ENCODE data around the gene NPEPL1. TPM values are rescaled to one million over a fixed set of nuclear protein-coding genes. Genes with fewer than 3 reads are reported as not detected.
"Not testable (repeated sequence)": the region's sequence is repeated elsewhere in the genome, so short reads cannot be mapped to it uniquely, and the experiment has no call there.

Gene NPEPL1
- total RNA-seq, 2 donors from 2014 or later, result 14.7 to 20.6 TPM

DNA sequence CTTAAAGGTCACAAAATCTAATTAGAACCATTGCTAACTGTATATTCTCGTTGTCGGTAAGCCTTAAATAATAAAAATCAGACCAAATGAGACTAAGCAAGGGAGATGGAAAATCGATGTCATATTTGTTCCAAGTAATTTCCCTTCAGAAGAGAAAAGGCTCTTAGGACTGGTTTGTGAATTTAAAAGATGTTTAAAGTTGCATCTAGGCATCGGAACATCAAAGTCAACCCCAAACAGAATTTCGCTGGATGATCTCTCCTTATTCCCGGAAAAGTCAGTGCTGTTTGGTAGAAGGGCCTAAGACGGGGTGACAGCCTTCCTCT, 63.8 kb downstream of the NPEPL1 start:
- Histone ChIP-seq H3K27me3 (no peaks in the 10 kb centered on the region), H3K4me3 (no peak overlapping the region), H3K9ac (ENCODE audit: low read depth in 2 of 2, low read length in 2 of 2) (no peak overlapping the region), H3K36me3 (no peaks in the 10 kb centered on the region), H3K27ac (no peak overlapping the region), H3K4me1 (no peaks in the 10 kb centered on the region), H3K9me3 (no peaks in the 10 kb centered on the region)
- no peak for TF ChIP-seq CTCF (IDR thresholded peaks at IDR 0.05)
- no peak for DNase-seq
- intact Hi-C loops (cut with DNase I), result no loop called here

DNA sequence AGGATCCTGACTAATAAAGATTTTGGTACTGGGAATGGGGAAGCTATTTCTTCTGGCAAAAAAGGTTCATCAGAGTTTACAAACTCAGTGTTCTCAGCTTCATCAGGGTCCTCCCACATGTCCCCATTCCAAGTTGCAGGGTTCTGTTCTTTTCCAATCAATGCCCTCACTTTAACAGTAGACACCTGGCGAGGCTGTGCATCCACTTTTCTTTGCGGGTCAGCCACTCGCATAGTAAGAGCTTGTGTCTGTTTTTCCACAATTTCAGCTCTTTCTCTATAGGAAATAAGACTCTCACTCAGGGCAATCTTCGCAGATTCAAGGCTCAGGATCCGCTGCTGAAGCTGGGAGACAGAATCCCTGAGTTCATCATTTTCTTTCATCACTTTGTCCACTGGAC, 65.0 kb downstream of the NPEPL1 start:
- H3K9me3 ChIP-seq; H3K27ac ChIP-seq; H3K4me1 ChIP-seq; H3K4me3 ChIP-seq; DNase-seq; intact Hi-C loops (cut with DNase I); H3K36me3 ChIP-seq; H3K9ac ChIP-seq (ENCODE audit: low read depth in 2 of 2, low read length in 2 of 2); H3K27me3 ChIP-seq: not testable (repeated sequence)

DNA sequence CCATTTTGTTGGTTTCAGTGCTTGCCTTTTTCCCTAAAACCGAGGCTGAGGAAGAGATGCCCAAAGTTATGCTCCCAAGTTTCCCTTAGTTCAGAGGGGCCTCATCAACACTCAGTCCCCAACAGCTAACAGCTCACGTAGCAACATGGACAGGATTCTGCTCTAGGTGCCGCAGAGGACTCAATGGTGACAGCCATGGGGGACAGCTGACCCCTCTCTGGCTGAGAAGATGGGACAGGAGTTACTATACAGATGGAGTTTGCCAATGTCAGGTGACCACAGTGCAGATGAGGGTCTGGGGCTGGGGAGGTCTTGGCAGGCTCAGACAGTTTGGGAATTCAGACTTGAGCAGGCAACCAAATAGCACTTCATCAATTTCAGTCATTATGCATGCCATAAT, 67.3 kb downstream of the NPEPL1 start:
- TF ChIP-seq CTCF (IDR thresholded peaks at IDR 0.05), result no peak
- H3K36me3 ChIP-seq, result no peaks in the 10 kb centered on the region
- H3K9ac ChIP-seq (ENCODE audit: low read depth in 2 of 2, low read length in 2 of 2), result no peak overlapping the region
- H3K4me1 ChIP-seq, result no peaks in the 10 kb centered on the region
- no peaks in the 10 kb centered on the region for H3K9me3 ChIP-seq
- no peaks in the 10 kb centered on the region for H3K27me3 ChIP-seq
- no peak for DNase-seq
- H3K27ac ChIP-seq, result no peak overlapping the region
- intact Hi-C loops (cut with DNase I), result no loop called here
- no peak overlapping the region for H3K4me3 ChIP-seq

GRCh38 chr20:58760856-58761255, 68.3 kb downstream of the NPEPL1 start:
- TF ChIP-seq CTCF (IDR thresholded peaks at IDR 0.05), result no peak
- DNase-seq, result no peak
- intact Hi-C loops (cut with DNase I), result no loop called here
- H3K27me3 ChIP-seq, result no peaks in the 10 kb centered on the region
- H3K4me3 ChIP-seq, result no peak overlapping the region
- H3K27ac ChIP-seq, result no peak overlapping the region
- no peak overlapping the region for H3K9ac ChIP-seq (ENCODE audit: low read depth in 2 of 2, low read length in 2 of 2)
- no peaks in the 10 kb centered on the region for H3K9me3 ChIP-seq
- H3K4me1 ChIP-seq, result no peaks in the 10 kb centered on the region
- no peaks in the 10 kb centered on the region for H3K36me3 ChIP-seq

DNA sequence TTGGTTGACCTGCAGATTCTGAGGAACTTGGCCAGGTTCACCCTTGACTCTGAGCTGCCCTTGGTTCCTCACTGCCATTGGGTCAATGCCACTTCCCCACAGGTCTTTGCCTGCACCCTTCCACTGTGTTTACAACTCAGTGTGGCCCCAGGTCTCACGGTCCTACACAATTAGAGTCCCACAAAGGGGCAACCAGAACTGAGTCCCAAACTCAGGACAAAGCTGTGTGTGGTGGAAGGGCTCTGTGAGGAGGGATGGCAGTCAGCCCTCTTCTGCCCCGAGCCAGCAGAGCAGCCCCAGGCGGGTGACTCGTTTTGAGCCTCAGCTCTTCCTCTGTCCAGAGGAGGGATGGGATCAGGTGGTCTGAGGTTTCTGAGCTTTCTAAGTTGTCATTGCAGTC, 69.5 kb downstream of the NPEPL1 start:
- no peaks in the 10 kb centered on the region for H3K9me3 ChIP-seq
- no peak overlapping the region for H3K27ac ChIP-seq
- H3K9ac ChIP-seq (ENCODE audit: low read depth in 2 of 2, low read length in 2 of 2), result no peak overlapping the region
- no peak overlapping the region for H3K4me3 ChIP-seq
- no peaks in the 10 kb centered on the region for H3K27me3 ChIP-seq
- no peaks in the 10 kb centered on the region for H3K36me3 ChIP-seq
- no peak for DNase-seq
- intact Hi-C loops (cut with DNase I), result no loop called here
- no peaks in the 10 kb centered on the region for H3K4me1 ChIP-seq
- no peak for TF ChIP-seq CTCF (IDR thresholded peaks at IDR 0.05)

- Histone ChIP-seq H3K9me3 (no peaks in the 10 kb centered on the region), H3K9ac (ENCODE audit: low read depth in 2 of 2, low read length in 2 of 2) (no peak overlapping the region), H3K36me3 (no peaks in the 10 kb centered on the region), H3K4me3 (no peak overlapping the region), H3K27me3 (no peaks in the 10 kb centered on the region), H3K27ac (no peak overlapping the region), H3K4me1 (no peaks in the 10 kb centered on the region)
- DNase-seq, result no peak
- intact Hi-C loops (cut with DNase I), result no loop called here
- no peak for TF ChIP-seq CTCF (IDR thresholded peaks at IDR 0.05)
Observed at GRCh38 chr20:58763076-58763475, 70.5 kb downstream of the NPEPL1 start.

Other genes with a start within 250 kb of the NPEPL1 start
- 1 to 10 TPM in 1 of 2 donors, under 1 TPM in 1; 0.32 to 1.0 TPM for gene APCDD1L, start 177.4 kb upstream of the NPEPL1 start, total RNA-seq
- 10 to 100 TPM; 36.3 to 38.3 TPM for gene STX16, start 41.5 kb upstream of the NPEPL1 start, total RNA-seq
- gene GNAS-AS1, start 158.1 kb downstream of the NPEPL1 start, total RNA-seq, result 1 to 10 TPM in 1 of 2 donors, under 1 TPM in 1; 0.88 to 1.7 TPM
- 100 to 1,000 TPM; 683 to 715 TPM for gene GNAS, start 159.9 kb downstream of the NPEPL1 start, total RNA-seq